GM19467 (cell line): Measurements from ENCODE around the gene FMO2.

Experiments used
- ATAC-seq: cut with Tn5 transposase; IDR thresholded peaks from one replicate; pipeline ENCODE4 v1.9.1; 2021; ENCODE audit warnings: mild to moderate bottlenecking, moderate library complexity; ENCODE audit not compliant: unreplicated experiment

The FMO2 gene

GRCh38 chr1:171256940-171257606, 72.0 kb downstream of the FMO2 start:
- ATAC-seq: no peak

GRCh38 chr1:171257607-171258076, 72.5 kb downstream of the FMO2 start:
- no peak for ATAC-seq

- ATAC-seq: no peak
Observed at GRCh38 chr1:171258429-171258828, 73.3 kb downstream of the FMO2 start.

- ATAC-seq: no peak
Observed at GRCh38 chr1:171258943-171259342, 73.8 kb downstream of the FMO2 start.
